Sigmoid colon (tissue), 4 donors: ENCODE data around the gene COLEC12.

ENCODE experiments used
- CTCF ChIP-seq, 4 experiments: fragments of 450-650 bp in 3 of 4; fragments of 200-600 bp in 1 of 4; IDR thresholded peaks; one replicate each; pipeline ENCODE4 v1.5.1; 2016 to 2019; ENCODE audit warnings: antibody characterized with exemption in 4 of 4, mild to moderate bottlenecking in 3 of 4, moderate library complexity in 2 of 4
- POLR2A ChIP-seq, 2 donors: fragments of 450-650 bp; IDR thresholded peaks; one replicate each; pipeline ENCODE4 v1.6.1; 2016; ENCODE audit warnings: antibody characterized with exemption in 2 of 2, mild to moderate bottlenecking in 2 of 2, moderate library complexity in 2 of 2
- POLR2AphosphoS5 ChIP-seq, 4 donors: sonication (generic); formaldehyde crosslinking; IDR thresholded peaks; one replicate each; pipeline ENCODE4 v1.6.1; 2017; ENCODE audit warnings: antibody characterized with exemption in 4 of 4

- TF ChIP-seq CTCF (IDR thresholded peaks at IDR 0.05) (no peak), POLR2A (IDR thresholded peaks at IDR 0.05) (no peak), POLR2AphosphoS5 (IDR thresholded peaks at IDR 0.05) (no peak)
Observed at GRCh38 chr18:373780-374179, 126.7 kb downstream of the COLEC12 start.
